Measurements from ENCODE around the gene COX6B2. TPM values are rescaled to one million over a fixed set of nuclear protein-coding genes. Genes with fewer than 3 reads are reported as not detected.

The COX6B2 gene
- total RNA-seq, 1 experiment from 2014 or later: 3.3 TPM

GRCh38 chr19:55302318-55302703 lies 52.2 kb downstream of the COX6B2 start:
- no peak overlapping the region for H3K27ac ChIP-seq
- intact Hi-C loops (cut with micrococcal nuclease; ENCODE audit: unreplicated experiment): no loop called here

GRCh38 chr19:55301459-55302317 lies 52.8 kb downstream of the COX6B2 start:
- ChIA-PET POLR2A (ENCODE audit: unreplicated experiment) (interaction anchor here (0.5 to 1.0 kb wide), 4 partner anchors 15 to 107 kb away, joined by 3 to 5 read pairs (median 4); partner anchors contain the start of gene TMEM238), CTCF (interaction anchor here (0.5 to 1.4 kb wide), 18 partner anchors 9 to 202 kb away, joined by 3 to 16 read pairs (median 4); partner anchors contain the start of genes HSPBP1, KMT5C and TMEM238)
- H4K20me1 ChIP-seq (ENCODE audit: insufficient read depth): no peaks in the 10 kb centered on the region
- no peaks in the 10 kb centered on the region for H3K79me2 ChIP-seq (ENCODE audit: low read depth)
- BruUV-seq (replicated peaks): no TSS peak
- H3K27me3 ChIP-seq (ENCODE audit: insufficient read depth, low read depth): no peaks in the 10 kb centered on the region
- H3K4me1 ChIP-seq (replicated peaks; ENCODE audit: insufficient read depth): 0 out of 2 replicates have a peak, but pooled peaks cover 4% of the 10 kb centered on the region
- peak overlapping the region; percentile 87 for H2AFZ ChIP-seq
- no peaks in the 10 kb centered on the region for H3K9me3 ChIP-seq (ENCODE audit: insufficient read depth, low read depth)
- H3K36me3 ChIP-seq (ENCODE audit: low read depth): no peaks in the 10 kb centered on the region
- peak overlapping the region; percentile 55 for H3K4me3 ChIP-seq
- intact Hi-C loops (cut with micrococcal nuclease; ENCODE audit: unreplicated experiment): loop anchor here (1.0 kb wide), 2 partner anchors 38 to 84 kb away; partner anchors contain the start of genes KMT5C and RPL28
- DNase-seq: peak; percentile 49 to 94
- peak overlapping the region; percentile 89 for H3K4me2 ChIP-seq
- H3F3A ChIP-seq (ENCODE audit: insufficient read depth, low read depth): peaks cover 10% of the 10 kb centered on the region; the same call in 1 of the 2 replicates
- no peak overlapping the region for H3K27ac ChIP-seq
- no peak for TF ChIP-seq EZH2 (IDR thresholded peaks at IDR 0.05; ENCODE audit: low read depth)
- TF ChIP-seq CTCF (conservative IDR thresholded peaks at IDR 0.05): peak; percentile 100
- H3K9me2 ChIP-seq (ENCODE audit: insufficient read depth): no peaks in the 10 kb centered on the region

More at GRCh38 chr19:55302318-55302703, 52.2 kb downstream of the COX6B2 start:
- no peak for DNase-seq
- BruUV-seq (replicated peaks): no TSS peak
- peak overlapping the region; percentile 89 for H3K4me2 ChIP-seq
- H3K36me3 ChIP-seq (ENCODE audit: low read depth): no peaks in the 10 kb centered on the region
- H2AFZ ChIP-seq: peak overlapping the region; percentile 87
- H3K27me3 ChIP-seq (ENCODE audit: insufficient read depth, low read depth): no peaks in the 10 kb centered on the region
- H4K20me1 ChIP-seq (ENCODE audit: insufficient read depth): no peaks in the 10 kb centered on the region
- peaks cover 10% of the 10 kb centered on the region; the same call in 1 of the 2 replicates for H3F3A ChIP-seq (ENCODE audit: insufficient read depth, low read depth)
- POLR2A ChIA-PET (ENCODE audit: unreplicated experiment): interaction anchor here (0.8 to 1.0 kb wide), 2 partner anchors 15 to 82 kb away, joined by 4 to 5 read pairs; partner anchors contain the start of gene TMEM238
- CTCF ChIA-PET: interaction anchor here (0.5 to 1.4 kb wide), 11 partner anchors 22 to 134 kb away, joined by 3 to 16 read pairs (median 8); partner anchors contain the start of genes HSPBP1, KMT5C and TMEM238
- no peaks in the 10 kb centered on the region for H3K9me3 ChIP-seq (ENCODE audit: insufficient read depth, low read depth)
- no peaks in the 10 kb centered on the region for H3K79me2 ChIP-seq (ENCODE audit: low read depth)
- 0 out of 2 replicates have a peak, but pooled peaks cover 4% of the 10 kb centered on the region for H3K4me1 ChIP-seq (replicated peaks; ENCODE audit: insufficient read depth)
- no peak for TF ChIP-seq CTCF (conservative IDR thresholded peaks at IDR 0.05)
- TF ChIP-seq EZH2 (IDR thresholded peaks at IDR 0.05; ENCODE audit: low read depth): no peak
- H3K4me3 ChIP-seq: peak overlapping the region; percentile 55; the same call in 1 of the 2 replicates
- no peaks in the 10 kb centered on the region for H3K9me2 ChIP-seq (ENCODE audit: insufficient read depth)

GRCh38 chr19:55300886-55301458 lies 53.5 kb downstream of the COX6B2 start:
- Histone ChIP-seq H3K4me2 (peak overlapping the region; percentile 89), H3K27ac (no peak overlapping the region), H4K20me1 (ENCODE audit: insufficient read depth) (no peaks in the 10 kb centered on the region), H3K9me3 (ENCODE audit: insufficient read depth, low read depth) (no peaks in the 10 kb centered on the region), H3F3A (ENCODE audit: insufficient read depth, low read depth) (peaks cover 10% of the 10 kb centered on the region; the same call in 1 of the 2 replicates), H3K4me3 (peak overlapping the region; percentile 55; the same call in 1 of the 2 replicates), H3K27me3 (ENCODE audit: insufficient read depth, low read depth) (no peaks in the 10 kb centered on the region), H3K36me3 (ENCODE audit: low read depth) (no peaks in the 10 kb centered on the region), H3K4me1 (replicated peaks; ENCODE audit: insufficient read depth) (0 out of 2 replicates have a peak, but pooled peaks cover 4% of the 10 kb centered on the region), H3K79me2 (ENCODE audit: low read depth) (no peaks in the 10 kb centered on the region), H3K9me2 (ENCODE audit: insufficient read depth) (no peaks in the 10 kb centered on the region), H2AFZ (no peak overlapping the region)
- TF ChIP-seq CTCF (conservative IDR thresholded peaks at IDR 0.05): no peak
- no peak for TF ChIP-seq EZH2 (IDR thresholded peaks at IDR 0.05; ENCODE audit: low read depth)
- POLR2A ChIA-PET (ENCODE audit: unreplicated experiment): interaction anchor here (0.6 to 1.0 kb wide), 2 partner anchors 43 to 83 kb away, joined by 3 to 5 read pairs; partner anchors contain the start of gene TMEM238
- no peak for DNase-seq
- intact Hi-C loops (cut with micrococcal nuclease; ENCODE audit: unreplicated experiment): loop anchor here (1.0 kb wide), 2 partner anchors 38 to 84 kb away; partner anchors contain the start of genes KMT5C and RPL28
- no TSS peak for BruUV-seq (replicated peaks)
- CTCF ChIA-PET: interaction anchor here (0.5 to 1.4 kb wide), 15 partner anchors 9 to 203 kb away, joined by 3 to 12 read pairs (median 4); partner anchors contain the start of genes HSPBP1, KMT5C and TMEM238

Data from PC-9 (cell line).